Measurements from ENCODE around the gene SV2A.
"Not testable (repeated sequence)": the region's sequence is repeated elsewhere in the genome, so short reads cannot be mapped to it uniquely, and the experiment has no call there.

The SV2A gene

DNA sequence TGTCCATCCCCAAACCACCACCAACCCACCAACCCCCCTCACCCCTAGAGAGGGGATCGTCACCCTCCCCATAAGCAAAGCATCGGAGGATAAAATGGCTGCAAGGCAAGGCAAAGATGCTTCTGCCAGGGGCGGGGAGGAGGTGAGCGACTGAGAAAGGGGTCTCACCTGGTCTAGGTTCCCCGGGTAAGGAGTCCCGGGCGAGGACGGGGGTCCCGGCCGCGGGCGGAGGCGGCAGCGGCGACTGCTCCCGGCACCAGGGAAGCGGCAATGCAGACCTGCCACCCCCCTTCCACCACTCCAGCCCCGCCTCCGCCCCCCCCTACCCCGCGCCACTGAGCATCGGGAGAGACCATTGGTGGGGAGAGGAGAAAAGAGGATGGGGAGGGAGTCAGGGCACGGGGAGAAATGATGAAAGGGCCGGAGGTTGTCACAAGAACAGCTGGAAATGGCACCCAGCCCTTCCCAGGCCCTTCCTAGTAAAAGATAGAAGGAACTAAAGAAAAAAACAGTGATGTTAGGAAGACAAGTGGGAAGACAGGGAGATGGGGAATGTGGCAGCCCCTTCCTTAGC lies at the start of gene SV2A:
SV2A (minus strand) TSS at position 274 of the 574 bp plus-strand sequence. CDS start 4,004 bp downstream, outside the sequence.
- DNase-seq: no peak

GRCh38 chr1:149967041-149967440 lies 49.4 kb upstream of the SV2A start:
- DNase-seq: no peak

DNA sequence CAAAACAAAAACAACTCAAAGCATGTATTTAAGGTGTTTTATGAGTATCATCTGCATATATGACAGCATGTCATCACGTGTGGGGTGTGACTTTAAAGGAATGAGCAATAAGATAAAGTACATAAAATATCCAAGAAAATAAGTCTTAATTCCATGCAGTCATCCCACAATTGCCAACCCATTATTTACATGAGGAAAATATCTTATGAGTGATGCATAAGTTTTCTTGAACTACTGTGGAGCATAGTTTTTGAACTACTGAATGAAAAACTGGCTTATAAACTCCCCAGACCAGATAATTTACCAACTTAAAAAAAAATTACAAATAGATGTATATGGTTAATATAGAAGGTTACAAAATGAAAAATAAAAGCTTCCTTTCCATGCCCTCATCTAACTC lies 48.8 kb upstream of the SV2A start:
- no peak for DNase-seq

DNA sequence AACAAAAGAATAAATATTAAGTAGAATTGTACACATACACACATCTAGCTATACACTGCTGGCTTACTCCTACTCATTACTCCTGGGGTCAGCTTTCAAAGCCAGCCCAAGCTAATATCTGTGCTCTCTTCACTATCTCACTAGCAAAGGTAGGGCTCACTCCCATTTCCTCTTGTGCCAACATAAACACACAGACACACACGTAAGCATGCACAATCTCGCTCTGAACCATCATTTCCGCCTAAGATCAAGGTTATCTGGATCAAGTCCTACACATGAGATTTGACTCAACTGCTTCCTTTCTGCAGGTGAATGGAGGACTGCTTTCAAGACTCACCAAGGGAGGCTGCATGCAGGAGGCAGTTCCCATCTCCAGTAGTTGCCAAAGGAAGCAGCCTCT lies 47.8 kb upstream of the SV2A start:
- DNase-seq: no peak

- no peak for DNase-seq
Observed at GRCh38 chr1:149963358-149963757, 45.7 kb upstream of the SV2A start.

- DNase-seq: no peak
Observed at GRCh38 chr1:149962736-149963135, 45.1 kb upstream of the SV2A start.

DNA sequence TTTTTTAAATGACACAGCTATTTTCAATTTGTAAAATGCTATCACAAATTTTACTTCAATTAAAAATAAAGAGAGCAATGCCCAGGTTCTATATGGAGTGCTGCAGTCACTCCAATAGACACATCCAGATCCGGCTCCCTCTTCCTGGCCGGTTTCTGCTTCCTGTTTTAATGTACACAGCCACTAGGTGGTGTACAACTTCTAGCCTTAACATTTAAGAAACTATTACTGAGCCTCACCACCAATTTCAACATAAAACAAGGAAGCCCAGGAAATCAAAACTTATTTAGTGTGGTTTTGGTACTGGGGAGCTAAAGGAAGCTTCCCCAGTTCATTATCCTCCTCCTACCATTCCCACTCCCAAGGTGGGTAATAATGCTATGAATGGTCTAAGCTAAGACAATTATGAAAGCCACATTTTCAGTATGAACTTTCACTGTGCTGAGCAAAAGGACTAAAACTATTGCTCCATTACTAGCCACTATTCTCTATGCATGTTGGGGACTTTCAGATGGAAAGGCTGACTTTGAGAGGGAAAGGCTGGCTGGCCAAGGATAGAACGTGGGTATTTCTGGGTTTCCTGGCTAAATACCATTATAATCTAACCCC lies 44.5 kb upstream of the SV2A start:
- DNase-seq: peak; percentile 58

- not testable (repeated sequence) for DNase-seq
Observed at GRCh38 chr1:149957548-149957947, 39.9 kb upstream of the SV2A start.

GRCh38 chr1:149949911-149950310 lies 32.3 kb upstream of the SV2A start:
- no peak for DNase-seq

GRCh38 chr1:149945206-149945605 lies 27.6 kb upstream of the SV2A start:
- DNase-seq: no peak

GRCh38 chr1:149942885-149943284 lies 25.2 kb upstream of the SV2A start:
- DNase-seq: no peak

- no peak for DNase-seq
Observed at GRCh38 chr1:149942207-149942606, 24.6 kb upstream of the SV2A start.

GRCh38 chr1:149940427-149940826 lies 22.8 kb upstream of the SV2A start:
- no peak for DNase-seq

GRCh38 chr1:149938668-149939003 lies 21.0 kb upstream of the SV2A start:
- DNase-seq: not testable (repeated sequence)

DNA sequence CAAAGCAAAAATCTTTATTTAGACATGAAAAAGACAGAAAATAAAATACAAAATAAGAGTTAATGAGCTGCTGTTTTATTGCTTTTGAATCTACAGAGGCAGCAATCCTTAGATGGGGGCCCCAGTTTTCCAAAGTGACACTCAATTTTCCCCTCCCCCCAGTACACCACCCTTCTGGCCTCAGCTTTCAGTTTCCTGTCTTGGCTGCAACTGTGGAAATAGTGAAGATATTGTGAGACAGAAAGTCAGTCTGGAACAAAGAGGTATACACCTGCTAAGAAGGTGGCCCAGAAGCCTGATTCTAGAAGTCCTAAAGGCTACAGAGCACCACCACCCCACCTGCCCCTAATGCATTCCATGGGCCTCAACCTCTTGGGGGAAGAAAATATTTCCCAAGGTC lies 20.1 kb upstream of the SV2A start:
- no peak for DNase-seq

DNA sequence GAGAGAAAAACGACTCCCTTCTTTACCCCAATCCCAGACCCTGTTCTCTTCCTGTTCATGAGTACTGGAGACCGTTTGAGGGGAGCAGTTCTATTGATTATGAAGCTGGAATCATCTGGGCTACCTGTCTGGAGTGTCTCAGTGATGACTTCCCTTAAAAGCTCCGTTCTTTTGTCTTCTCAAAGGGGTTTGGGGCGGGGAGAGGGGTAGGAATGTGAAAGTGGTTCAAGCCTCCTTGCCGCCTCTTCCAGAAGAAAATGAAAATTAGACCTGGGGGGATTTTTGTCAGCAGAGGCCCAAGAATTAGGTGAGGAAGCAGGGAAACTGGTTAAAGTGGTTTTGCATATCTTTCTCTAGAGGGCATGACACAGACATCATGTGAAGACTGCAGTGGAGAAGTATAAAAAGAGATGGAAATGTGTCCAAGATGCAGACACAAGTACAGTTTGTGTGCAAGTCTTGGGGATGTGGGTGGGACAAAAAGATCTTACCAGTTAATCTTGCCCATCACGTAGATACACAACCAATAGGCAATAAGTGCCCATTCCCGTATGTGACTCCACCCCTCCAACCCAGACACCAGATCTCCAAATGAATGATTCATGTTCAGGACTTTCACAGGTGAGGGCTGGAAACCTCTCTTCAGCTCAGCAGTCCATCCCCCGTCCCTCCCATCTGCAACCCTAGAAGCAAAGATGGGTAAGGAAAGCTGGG lies 19.5 kb upstream of the SV2A start:
- DNase-seq: no peak

DNA sequence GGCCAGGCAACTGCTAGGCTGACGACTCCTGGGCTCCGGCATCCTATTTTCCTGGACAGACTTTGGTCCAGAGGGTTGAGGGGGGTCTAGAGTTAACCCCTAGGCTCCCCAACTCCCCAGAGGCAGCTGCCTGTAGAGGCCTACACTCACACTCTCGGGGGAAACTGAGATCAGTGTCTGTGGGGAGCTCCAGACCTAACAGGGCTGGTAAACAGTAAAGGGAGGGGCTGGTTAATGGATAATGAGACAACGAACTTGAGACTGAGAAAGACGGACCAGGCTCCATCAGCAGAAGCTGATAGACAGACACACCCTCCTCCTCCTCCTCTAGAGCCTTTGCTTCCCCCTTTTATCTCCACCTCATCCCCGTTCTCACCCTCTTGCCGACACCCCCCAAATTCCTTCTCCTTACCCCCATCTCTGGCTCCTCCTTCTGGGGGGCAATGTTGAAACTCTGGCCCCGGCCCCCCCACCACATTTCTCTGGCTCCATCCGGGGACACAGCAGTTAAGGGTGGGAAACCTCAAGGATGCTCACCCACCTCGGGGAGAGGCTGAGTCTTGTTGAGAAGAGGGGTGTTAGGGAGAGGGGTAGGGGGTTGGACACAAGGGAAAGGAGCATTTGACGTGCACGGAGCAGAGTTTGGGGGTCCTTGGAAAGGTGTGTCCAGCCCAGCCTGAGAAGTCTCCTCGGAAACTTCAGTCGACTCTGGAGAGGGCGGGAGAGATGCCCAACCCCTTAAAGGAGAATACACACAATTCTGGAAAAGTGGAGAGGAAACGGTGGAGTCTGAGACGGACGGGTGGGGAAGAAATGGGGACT lies 18.7 kb upstream of the SV2A start, which contains the start of gene MTMR11:
MTMR11 (minus strand) TSS at position 710 of the 822 bp plus-strand sequence; CDS start at position 478, 232 bp downstream.
- DNase-seq: no peak

GRCh38 chr1:149934356-149934755 lies 16.7 kb upstream of the SV2A start:
- DNase-seq: no peak

- DNase-seq: no peak
Observed at GRCh38 chr1:149933208-149933607, 15.6 kb upstream of the SV2A start.

DNA sequence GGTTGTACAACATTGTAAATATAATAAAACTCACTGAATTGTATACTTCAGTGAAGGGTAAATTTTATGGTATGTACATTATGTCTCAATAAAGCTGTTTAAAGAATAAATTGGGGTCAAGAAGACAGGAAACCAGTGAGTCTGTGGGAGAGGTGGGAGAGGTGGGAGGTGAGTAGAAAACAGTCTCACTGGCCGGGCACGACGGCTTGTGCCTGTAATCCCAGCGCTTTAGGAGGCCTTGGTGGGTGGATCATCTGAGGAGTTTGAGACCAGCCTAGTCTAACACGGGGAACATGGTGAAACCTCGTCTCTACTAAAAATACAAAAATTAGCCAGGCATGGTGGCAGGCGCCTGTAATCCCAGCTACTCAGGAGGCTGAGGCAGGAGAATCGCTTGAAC lies 14.8 kb upstream of the SV2A start:
- DNase-seq: no peak

GRCh38 chr1:149931212-149931790 lies 13.7 kb upstream of the SV2A start:
- no peak for DNase-seq

DNA sequence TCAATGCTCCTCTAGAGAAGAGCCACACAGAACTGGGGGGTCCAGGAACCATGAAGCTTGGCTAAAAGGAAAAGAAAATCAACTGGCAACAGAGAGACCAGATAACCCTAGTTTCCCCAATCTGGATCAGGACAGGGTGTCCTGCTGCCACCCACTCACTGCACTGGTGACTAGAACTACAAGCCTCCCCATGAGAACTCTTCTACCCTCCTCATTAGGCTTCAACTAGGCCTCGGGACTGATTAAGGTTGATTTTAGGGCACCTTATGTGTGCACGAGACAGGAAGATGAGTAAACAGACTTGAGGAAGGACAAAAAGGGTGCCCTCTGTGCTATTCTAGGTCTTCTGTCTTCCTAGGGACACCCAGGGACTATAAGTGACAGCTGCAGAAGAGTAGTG lies 12.2 kb upstream of the SV2A start:
- no peak for DNase-seq

GRCh38 chr1:149928401-149928724 lies 10.7 kb upstream of the SV2A start:
- DNase-seq: no peak
